Body of pancreas (tissue), 4 donors: Measurements from ENCODE around the gene CDH22.

ENCODE experiments used
- CTCF ChIP-seq, 7 experiments: fragments of 450-650 bp in 4 of 7; fragments of 200-600 bp in 3 of 7; sonication (generic) in 3 of 7; IDR thresholded peaks; one replicate each; pipeline ENCODE4 v1.5.1; 2016 to 2019; ENCODE audit warnings: antibody characterized with exemption in 7 of 7
- POLR2A ChIP-seq, 3 donors: fragments of 450-650 bp; IDR thresholded peaks; one replicate each; pipeline ENCODE4 v1.6.1; 2016; ENCODE audit warnings: antibody characterized with exemption in 3 of 3, mild to moderate bottlenecking in 2 of 3

- TF ChIP-seq CTCF (IDR thresholded peaks at IDR 0.05) = no peak
- no peak for TF ChIP-seq POLR2A (IDR thresholded peaks at IDR 0.05)
These were observed 100.5 kb downstream of the CDH22 start for GRCh38 chr20:46207793-46208192.
